Measurements from ENCODE around the gene HMG20B. TPM values are rescaled to one million over a fixed set of nuclear protein-coding genes. Genes with fewer than 3 reads are reported as not detected.

Gene HMG20B
- total RNA-seq, 2 experiments from 2014 or later, result 43.0 to 44.9 TPM

DNA sequence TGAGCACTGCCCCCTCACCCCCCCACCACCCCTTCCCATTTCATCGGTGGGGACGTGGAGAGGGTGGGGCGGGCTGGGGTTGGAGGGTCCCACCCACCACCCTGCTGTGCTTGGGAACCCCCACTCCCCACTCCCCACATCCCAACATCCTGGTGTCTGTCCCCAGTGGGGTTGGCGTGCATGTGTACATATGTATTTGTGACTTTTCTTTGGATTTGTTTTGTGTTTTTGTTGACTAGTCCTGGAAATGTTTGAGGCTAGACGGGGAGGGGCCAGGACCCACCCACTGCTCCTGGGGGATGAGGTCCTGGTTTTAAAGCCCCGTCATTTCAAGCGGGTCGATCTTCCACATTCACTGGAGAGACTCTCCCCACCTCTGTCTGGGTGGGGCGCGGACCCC is 36.8 kb upstream of the HMG20B start:
- CTCF ChIA-PET, result interaction anchor here (1.5 kb wide), 1 partner anchor 9 kb away, joined by 7 read pairs; no protein-coding TSS in a partner anchor
- POLR2A ChIA-PET, result no interaction called here

DNA sequence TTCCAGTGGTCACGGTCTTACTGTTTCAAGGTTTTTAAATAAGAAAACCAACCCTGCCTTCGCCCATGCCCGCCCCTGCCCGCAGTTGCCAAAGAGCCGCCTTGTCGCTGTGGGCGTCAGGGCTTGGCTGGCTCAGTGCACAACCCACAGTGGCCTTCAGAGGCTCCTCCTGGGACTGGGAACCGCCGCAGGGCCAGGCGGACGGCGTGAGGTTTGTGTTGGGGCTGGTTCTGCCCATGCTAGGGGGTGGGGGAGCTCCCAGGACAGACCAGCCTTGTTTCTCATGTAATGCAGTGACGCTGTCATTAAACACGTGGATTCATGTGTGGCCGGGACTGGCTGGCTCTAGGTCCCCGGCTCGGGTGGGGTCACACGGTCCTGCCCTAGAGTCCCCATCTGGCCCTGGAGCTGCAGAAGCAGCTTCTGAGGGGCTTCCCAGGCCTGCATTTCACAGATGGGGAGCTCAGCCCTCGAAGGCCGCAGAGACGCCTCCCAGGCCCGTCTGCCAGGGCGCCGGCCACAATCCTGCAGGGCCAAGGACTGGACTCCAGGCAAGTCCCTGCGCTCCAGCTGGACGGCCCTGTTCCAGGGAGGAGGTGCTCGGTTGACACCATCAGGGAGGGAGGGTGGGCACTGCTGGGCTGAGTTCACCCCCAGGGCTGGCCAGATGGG is 36.2 kb upstream of the HMG20B start:
- ChIA-PET POLR2A (no interaction called here), CTCF (interaction anchor here (1.5 kb wide), 1 partner anchor 9 kb away, joined by 7 read pairs; no protein-coding TSS in a partner anchor)

DNA sequence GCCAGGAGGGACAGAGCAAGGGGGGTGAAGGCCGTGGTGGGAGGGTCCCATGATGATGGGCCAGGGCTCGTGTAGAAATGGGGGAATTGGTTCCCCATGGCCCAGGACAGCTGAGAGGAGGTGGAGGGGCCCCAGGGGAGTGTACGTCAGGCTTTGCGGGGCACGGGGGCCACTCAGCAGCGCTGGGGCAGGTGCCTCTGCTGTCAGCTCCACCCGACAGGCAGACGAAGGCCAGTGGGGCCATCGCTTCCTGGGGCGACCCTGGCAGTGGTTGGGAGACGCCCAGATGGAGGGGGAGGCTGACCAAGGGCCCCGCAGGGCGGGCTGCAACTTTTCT is 35.7 kb upstream of the HMG20B start:
- CTCF ChIA-PET, result interaction anchor here (1.5 kb wide), 1 partner anchor 8 kb away, joined by 7 read pairs; no protein-coding TSS in a partner anchor
- POLR2A ChIA-PET, result no interaction called here

DNA sequence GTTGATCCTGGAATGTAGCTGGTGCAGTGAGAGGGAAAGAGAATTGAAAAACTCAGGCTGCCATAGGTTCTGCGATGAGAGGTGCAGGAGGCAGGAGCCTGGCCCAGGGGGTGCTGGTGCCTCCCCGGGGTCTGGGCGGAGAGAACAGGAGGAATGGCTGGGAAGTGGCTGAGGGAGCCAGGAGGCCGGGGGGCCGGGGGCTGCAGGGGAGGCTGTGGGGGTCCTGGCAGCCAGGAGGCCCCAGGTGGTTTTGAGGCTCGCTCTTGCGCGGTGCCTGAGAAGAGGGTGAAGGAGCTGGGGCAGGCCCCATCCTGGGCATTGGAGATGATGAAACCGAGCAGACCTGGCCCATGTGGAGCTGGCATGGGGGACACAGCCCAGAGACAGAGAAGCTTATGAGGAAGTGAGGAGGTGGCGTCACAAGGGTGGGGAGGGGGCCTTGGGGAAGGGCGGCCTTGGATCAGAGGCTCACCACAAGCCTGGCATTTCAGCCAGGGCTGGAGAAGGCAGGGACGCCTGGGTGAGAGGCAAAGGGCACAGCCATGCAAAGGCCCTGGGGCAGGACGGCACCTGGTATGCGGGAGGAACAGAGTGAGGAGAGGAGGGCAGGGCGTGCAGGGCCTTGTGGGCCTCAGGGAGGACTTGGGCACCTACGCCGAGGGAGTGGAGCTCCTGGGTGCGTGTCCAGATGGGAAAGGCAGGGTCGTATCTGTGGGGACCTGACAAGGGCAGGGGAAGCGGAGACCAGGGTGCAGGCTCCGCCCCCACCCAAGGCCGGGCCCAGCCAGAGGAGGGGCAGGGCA is 35.1 kb upstream of the HMG20B start:
- CTCF ChIA-PET, result no interaction called here
- POLR2A ChIA-PET, result interaction anchor here (0.6 kb wide), 1 partner anchor 38 kb away, joined by 3 read pairs; no protein-coding TSS in a partner anchor

DNA sequence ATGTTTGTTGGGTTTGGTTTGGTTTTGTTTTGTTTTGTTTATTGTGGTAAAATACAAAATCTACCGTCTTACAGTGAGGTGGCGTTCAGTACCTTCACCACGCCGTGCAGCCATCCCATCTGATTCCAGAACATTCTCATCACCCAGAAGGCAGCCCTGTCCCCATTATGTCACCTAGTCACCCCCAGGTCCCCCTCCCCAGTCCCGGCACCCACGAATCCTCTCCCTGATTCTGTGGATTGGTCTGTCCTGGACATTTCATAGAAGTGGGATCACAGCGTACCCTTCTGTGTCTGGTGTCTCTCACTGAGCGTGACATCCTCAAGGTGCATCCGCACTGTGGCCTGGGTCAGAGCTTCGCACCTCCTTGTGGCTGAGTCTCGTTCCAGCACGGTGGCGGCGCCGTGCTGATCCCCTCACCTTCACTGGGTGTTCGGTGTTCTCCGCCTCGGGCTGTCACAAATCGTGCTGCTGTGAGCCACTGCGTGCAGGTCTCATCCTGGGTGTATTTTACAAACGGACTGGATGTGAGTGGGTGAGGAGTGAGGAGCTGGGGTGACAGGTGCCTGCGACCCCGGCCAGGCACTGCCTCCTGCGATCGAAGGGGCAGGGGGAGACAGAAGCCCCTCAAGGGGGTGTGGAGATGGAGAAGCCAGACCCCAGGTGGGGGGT is 34.4 kb upstream of the HMG20B start:
- CTCF ChIA-PET, result interaction anchor here (1.2 kb wide), 1 partner anchor 15 kb away, joined by 8 read pairs; no protein-coding TSS in a partner anchor
- POLR2A ChIA-PET, result interaction anchor here (1.1 kb wide), 1 partner anchor 12 kb away, joined by 3 read pairs; no protein-coding TSS in a partner anchor

DNA sequence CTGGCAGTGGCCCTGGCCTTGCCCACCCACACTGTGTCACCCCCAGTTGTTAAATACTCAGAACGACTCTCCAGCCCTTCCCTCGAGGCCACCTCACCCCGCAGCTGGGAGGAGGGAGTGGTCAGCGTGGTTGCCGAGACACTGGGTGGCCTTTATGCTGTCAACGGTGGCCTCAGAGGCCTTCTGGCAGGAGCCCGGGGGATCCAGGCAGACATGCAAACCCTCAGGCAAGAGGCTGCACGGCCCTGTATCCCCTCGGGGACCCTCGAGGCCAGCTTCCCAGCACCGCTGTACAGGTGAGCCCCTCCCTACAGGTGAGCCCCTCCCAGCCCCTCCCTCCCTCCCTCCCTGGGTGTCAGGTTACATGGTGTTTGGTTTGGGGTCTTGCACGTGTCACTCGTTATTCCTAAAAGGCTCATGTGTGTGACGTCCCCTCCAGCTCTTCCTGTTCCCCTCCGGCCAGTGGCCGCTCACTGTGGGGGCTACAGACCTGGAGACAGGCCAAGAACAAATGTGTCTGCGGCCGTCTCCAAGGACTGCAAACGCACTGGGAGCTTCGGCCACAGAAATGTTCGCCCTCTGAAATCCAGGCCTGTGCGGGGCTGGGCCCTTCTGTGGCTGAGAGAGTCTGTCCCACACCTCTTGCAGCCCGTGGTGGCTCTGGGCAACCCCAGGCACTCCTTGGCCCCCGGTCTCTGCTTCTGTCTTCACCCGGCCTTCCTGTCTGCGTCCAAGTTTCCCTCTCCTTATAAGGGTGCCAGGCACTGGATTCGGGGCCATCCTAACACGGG is 33.6 kb upstream of the HMG20B start, which contains the start of gene TEKTIP1:
TSS of gene TEKTIP1 (plus strand) at position 210 of the 791 bp plus-strand sequence. CDS start at position 214, 4 bp downstream.
- ChIA-PET POLR2A (interaction anchor here (1.1 kb wide), 1 partner anchor 11 kb away, joined by 3 read pairs; no protein-coding TSS in a partner anchor), CTCF (interaction anchor here (0.8 to 1.2 kb wide), 2 partner anchors 15 to 65 kb away, joined by 3 to 8 read pairs; no protein-coding TSS in a partner anchor)

DNA sequence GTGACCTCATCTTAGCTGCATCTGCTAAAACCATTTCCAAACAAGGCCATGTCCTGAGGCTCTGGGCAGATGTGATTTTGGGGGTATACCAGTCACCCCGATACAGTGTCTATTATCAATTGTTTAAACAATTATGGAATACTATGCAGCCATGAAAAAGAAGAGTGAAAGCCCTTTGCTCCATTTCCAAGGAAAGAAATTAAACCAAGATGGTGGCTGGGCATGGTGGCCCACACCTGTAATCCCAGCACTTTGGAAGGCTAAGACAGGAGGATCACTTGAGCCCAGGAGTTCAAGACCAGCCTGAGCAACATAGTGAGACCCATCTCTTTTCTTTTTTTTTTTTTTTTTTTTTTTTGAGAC is 33.0 kb upstream of the HMG20B start:
- POLR2A ChIA-PET, result interaction anchor here (1.1 kb wide), 1 partner anchor 11 kb away, joined by 3 read pairs; no protein-coding TSS in a partner anchor
- CTCF ChIA-PET, result interaction anchor here (0.8 kb wide), 1 partner anchor 65 kb away, joined by 3 read pairs; no protein-coding TSS in a partner anchor

DNA sequence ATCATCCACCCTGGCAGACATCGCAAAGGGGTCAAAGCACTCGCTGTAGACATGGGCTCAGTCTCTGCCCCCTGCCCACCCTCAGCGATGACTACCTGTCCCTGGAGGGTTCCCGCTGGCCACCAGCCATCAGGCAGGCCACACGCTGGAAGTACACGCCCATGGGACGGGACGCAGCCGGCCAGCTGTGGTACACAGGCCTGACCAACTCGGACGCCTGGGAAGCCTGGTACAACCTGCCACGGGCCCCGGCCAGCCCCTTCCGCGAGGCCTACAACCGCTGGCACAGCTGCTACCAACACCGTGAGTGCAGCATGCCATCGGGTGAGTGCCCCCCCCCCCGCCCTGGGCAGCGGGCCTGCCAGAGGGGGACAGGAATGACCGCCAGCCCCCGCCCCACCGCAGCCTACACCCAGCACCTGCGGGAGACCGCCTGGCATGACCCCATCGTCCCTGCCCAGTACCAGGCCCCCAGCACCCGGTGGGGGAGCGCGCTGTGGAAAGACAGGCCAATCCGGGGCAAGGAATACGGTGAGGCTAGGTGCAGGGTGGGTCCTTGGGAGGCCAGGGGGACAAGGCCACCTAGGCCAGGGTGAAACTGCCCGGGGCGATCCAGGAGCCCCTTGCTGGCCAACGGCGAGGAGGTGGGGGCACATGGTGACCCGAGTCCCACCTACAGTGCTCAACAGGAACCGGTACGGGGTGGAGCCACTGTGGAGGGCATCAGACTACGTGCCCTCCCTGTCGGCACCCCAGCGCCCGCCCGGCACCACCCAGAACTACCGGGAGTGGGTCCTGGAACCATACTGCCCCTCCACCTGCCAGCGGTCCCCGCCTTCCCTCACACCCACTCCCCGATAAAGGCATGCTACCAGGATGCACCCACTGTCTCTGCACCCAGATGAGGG is 29.3 kb upstream of the HMG20B start:
- ChIA-PET CTCF (interaction anchor here (0.5 to 1.5 kb wide), 3 partner anchors 10 to 23 kb away, joined by 3 to 6 read pairs (median 4); no protein-coding TSS in a partner anchor), POLR2A (no interaction called here)

DNA sequence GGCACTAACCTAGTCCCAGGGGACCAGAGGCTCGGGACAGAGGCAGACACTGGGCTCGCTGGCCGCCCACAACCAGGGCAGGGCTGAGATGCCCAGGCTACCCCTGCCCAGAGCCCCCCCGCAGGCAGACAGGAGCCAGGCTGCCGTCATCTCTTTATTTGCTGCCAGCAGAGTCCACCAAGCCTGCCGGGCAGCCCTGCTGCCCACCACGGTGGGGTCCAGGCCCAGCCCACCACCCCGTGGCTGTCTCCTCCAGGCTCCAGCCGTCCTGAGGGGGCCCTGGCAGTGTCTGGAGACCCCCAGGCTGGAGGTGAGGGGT is 28.7 kb upstream of the HMG20B start:
- POLR2A ChIA-PET, result no interaction called here
- CTCF ChIA-PET, result interaction anchor here (0.5 to 1.5 kb wide), 4 partner anchors 10 to 47 kb away, joined by 3 to 6 read pairs (median 4); no protein-coding TSS in a partner anchor

DNA sequence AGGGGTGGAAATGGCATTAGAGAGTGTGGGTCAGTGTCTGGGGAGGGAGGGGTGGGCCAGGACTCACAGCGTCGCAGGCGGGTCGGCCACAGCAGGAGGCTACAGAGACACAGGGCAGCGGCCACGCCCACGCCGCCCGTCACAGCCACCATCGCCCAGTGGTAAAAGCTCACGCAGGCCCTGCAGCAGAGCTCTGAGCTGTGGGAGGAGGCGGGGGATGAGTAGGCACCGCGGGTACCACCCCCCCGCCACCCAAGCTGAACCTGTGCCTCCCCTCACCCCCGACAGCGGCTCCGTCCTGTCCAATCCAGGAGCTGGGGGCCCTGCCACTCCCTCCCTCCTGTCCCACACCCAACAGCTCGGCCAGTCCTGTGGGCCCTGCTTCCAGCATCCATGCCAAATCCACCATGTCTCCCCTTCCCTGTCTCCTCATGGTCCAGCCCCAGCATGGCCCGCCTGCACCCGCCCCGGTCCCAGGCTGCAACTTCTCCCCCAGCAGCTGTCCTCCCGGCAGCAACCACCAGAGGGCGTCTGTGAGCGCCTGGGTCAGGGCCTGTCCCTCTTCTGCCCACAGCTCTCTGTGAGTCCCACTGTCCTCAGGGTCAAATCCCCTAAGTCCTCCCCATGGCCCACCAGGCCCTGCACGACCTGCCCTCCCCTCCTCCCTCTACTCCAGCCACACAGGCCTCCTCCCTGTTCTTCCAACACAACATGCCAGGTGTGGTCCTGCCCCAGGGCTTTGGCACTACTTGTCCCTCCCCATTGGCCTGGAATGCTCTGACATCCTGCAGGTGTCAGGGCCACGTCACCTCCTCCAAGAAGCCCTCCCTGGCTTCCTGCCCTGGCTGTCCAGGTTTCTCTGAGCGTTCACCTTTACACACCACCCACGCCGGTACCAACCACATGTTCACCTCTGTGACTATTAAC is 27.7 kb upstream of the HMG20B start:
- POLR2A ChIA-PET, result interaction anchor here (0.6 kb wide), 1 partner anchor 18 kb away, joined by 4 read pairs; no protein-coding TSS in a partner anchor
- CTCF ChIA-PET, result interaction anchor here (0.6 to 4.7 kb wide), 19 partner anchors 9 to 193 kb away, joined by 3 to 43 read pairs (median 4); partner anchors contain the start of gene MFSD12

DNA sequence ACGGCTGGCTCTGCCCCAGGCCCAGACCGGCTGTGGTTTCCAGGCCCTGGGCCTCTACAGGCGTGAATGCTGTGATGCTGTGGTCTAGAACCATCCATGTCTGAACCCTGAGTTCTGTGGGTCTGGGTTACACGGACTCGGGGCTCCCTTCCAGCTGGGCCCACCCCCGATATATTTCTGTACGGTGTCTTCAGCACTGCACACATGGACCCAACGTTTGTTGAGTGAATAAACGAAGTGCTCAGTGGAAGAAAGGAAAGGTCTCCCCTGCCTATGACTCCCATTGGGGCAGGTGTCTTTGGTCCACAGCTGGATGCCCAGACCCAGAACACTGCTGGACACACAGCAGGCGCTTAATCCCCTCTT is 27.1 kb upstream of the HMG20B start:
- POLR2A ChIA-PET, result interaction anchor here (1.3 kb wide), 2 partner anchors 9 to 11 kb away, joined by 4 to 5 read pairs; no protein-coding TSS in a partner anchor
- CTCF ChIA-PET, result interaction anchor here (0.5 to 4.7 kb wide), 12 partner anchors 9 to 541 kb away, joined by 3 to 43 read pairs (median 4); partner anchors contain the start of gene MFSD12

DNA sequence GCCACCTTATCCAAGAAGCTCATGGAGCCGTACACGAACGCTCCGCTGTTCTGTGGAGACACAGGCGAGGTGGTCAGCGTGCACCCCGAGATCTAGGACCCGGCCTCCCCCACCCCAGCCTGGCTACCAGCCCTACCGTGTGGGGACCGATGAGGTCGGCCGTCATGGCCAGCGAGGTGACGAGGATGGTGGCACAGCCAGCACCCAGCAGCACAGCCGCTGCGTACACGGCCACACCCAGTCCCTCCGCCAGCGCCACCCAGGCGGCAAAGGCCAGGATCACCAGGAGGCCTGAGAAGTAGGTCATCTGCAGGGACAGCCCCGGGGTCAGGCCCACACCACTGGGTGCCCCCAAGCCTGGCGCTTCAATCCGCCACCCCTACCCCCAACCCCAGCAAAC is 26.6 kb upstream of the HMG20B start:
- CTCF ChIA-PET, result interaction anchor here (0.5 to 4.7 kb wide), 10 partner anchors 10 to 541 kb away, joined by 3 to 43 read pairs (median 4); partner anchors contain the start of gene MFSD12

DNA sequence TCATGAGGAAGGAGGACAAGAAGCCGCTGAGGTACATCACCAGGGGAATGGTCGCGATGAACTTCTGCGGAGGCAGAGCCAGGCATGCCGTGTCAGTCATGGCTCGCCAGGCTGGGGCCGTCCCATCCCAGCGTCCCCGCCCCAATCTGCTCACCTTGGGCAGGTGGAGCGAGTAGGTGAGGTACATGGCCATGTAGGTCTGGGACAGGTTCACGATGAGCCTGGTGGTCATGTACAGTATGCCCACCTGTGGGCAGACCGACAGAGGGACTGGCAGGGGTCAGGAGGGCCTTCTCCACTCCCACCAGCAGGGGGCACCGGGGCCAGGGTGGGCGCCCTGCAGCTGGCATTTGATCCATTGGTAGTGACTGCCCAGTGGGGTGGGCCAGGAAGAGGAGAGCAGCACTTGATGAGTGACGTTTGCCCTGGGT is 25.4 kb upstream of the HMG20B start:
- ChIA-PET POLR2A (no interaction called here), CTCF (interaction anchor here (1.5 to 4.7 kb wide), 3 partner anchors 10 to 39 kb away, joined by 3 to 43 read pairs (median 4); partner anchors contain the start of gene MFSD12)

More for the DNA sequence above, 26.6 kb upstream of the HMG20B start:
- POLR2A ChIA-PET, result interaction anchor here (1.3 kb wide), 2 partner anchors 8 to 11 kb away, joined by 4 to 5 read pairs; no protein-coding TSS in a partner anchor

DNA sequence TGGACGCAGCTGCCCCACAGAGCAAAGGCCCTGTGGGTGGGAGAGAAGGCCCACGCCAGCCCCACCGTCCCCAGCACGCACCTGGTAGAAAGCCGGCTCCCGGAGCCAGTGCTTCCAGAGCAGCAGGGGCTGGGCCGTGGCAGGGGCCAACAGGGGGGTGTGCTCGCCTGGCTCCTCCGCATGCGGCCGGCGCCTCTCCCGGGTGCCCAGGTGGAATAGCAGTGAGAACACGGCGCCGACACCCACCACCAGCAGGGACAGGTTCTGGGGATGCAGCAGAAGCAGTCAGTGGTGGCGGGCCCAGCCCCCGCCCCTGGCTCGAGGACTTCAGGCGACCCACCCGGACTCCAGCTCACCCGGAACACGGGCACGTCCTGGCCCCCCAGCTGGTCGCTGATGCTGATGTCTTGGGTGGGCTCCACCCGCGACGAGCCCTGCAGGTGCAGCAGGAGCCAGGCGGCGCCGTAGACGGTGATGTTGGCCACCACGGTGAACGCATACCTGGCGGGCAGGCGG is 24.9 kb upstream of the HMG20B start:
- CTCF ChIA-PET, result interaction anchor here (0.5 to 4.7 kb wide), 3 partner anchors 10 to 171 kb away, joined by 3 to 43 read pairs (median 7); partner anchors contain the start of gene MFSD12
- POLR2A ChIA-PET, result no interaction called here

DNA sequence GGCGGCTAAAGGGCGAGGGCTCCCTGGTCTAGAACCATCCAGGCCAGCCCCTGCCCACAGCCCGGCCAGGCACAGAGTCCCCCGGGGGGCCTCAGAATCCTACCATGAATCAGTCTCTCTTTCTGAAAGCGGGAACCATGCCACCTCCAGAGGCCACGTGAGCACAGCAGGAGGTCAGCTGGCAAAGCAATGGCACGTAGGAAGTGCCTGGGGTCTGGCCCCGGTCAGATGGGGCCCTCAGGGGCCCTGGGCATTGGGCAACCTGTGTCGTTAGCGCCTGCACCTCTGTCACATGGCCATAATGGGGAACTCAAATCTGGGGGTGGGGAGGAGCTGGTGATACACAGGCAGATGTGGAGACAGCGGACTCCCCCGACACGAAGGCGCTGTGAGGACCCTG is 24.1 kb upstream of the HMG20B start:
- ChIA-PET POLR2A (no interaction called here), CTCF (interaction anchor here (0.5 to 4.7 kb wide), 3 partner anchors 9 to 171 kb away, joined by 3 to 43 read pairs (median 7); partner anchors contain the start of gene MFSD12)

DNA sequence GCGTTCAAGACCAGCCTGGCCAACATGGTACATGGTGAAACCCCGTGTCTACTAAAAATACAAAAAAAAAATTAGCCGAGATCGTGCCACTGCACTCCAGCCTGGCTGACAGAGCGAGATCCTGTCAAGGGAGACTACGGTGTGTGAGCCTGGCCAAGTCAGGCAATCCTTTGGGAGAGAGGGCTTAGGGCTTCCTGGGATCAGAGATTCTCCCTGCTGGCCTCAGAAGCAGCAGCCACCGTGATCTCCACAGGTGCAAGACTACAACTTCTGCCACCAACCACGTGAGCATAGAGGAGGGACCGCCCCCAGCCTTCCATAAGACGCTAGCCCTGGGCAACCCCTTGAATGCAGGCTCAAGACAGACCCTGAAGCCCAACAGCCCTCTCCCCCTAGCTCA is 22.9 kb upstream of the HMG20B start:
- POLR2A ChIA-PET, result interaction anchor here (1.1 kb wide), 1 partner anchor 11 kb away, joined by 3 read pairs; the partner anchor contains the start of gene TEKTIP1
- CTCF ChIA-PET, result no interaction called here

All from activated CD8-positive, alpha-beta memory T cell treated with anti-CD3 and anti-CD28 coated beads for 36 hours (primary cell).